Stimulated activated CD8-positive, alpha-beta memory T cell treated with anti-CD3 and anti-CD28 coated beads, Interleukin-2, amount 100 ng/mL, for 1 hour (primary cell): ENCODE measurements around the gene CTU2.

Experiments used
- DNase-seq, 2 donors: peaks; one replicate each; pipeline ENCODE4 v3.0.0-alpha.2; 2020; ENCODE audit warnings: low read depth in 2 of 2

CTU2 gene

DNA sequence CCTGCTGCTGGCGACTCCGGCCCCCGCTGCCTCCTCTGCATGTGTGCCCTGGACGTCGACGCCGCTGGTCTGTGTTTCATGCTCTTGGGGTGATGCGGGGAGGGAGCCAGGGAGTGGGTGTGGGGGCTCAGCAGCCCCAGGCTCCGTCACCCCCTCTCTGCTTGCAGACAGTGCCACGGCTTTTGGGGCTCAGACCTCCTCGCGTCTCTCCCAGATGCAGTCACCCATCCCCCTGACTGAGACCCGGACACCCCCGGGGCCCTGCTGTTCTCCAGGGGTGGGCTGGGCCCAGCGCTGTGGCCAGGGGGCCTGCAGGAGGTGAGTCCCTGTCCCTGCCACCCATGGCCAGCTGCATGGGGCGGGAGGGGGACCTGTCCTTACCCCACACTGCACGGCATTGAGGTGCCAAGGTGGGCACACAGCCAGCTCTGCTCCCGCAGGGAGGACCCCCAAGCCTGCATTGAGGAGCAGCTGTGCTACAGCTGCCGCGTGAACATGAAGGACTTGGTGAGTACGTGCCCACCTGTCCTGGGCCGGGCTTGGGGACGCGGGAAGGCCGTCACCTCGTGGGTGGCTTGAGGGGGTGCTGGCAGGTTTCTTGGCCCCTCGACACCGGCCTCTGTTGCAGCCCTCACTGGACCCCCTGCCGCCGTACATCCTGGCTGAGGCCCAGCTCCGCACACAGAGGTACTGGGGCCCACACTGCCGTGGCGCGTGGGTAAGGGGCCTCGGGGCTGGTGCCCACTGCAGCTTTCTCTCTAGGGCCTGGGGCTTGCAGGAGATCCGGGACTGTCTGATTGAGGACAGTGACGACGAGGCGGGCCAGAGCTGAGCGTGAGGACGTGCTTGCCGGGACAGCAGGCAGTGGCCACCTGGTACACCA, 8.4 kb downstream of the CTU2 start:
- no peak for DNase-seq

DNA sequence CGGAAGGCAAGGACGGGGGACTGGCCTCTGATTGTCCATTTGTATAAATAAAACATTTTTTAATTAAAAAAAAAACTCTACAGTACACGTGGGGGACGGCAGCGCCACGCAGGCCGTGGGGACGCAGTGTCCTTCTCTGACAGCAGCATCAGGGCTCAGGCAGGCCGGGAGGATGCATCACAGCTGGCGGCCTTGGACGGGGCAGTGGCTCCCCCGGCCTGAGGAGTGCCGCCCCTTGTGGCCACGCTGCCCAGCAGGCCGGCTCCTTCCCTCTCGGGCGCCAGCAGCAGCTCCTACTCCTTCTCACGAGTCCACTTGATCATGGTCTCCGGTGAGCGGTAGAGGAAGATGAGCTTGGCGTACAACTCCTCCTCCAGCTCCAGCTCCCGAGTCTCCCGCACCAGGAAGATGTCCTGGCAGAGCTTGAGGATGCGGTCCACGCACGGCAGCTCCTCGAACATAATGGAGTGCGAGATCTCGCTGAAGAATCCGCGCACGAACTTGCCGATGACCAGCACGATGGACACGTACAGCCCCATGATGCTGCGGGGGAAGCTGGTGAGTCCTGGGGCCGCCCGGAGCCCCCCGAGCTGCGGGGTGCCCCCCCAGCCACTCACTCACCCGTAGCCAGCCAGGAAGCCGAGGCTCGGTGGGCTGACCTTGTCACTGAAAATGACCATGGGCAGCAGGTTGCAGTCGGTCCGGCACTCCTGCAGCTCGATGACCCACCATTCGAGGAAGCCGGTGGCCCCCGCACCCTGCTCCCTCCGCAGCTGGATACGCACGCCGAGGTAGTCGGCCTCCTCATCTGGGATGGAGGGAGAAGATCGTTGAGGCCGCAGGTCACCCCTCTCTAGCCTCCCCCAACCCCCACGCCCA, 9.2 kb downstream of the CTU2 start:
- no peak for DNase-seq

DNA sequence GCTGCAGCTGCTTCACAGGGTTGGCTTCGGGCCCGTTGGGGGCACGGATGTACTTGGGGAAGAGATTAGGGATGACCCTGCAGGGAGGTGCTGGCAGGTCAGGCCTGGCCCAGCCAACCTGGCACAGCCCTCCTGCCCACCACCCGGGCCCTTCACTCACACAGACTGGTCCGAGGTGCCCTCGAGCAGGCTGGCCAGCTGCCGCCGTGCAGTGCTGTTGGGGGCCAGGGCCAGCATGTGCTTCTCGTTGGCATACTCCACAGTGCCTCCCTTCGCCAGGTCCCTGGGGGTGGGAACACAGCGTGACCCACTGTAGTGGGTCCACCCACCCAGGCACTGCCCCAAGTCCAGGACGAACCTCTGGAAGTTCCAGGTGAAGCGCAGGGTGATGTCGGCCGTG, 9.9 kb downstream of the CTU2 start:
- no peak for DNase-seq

DNA sequence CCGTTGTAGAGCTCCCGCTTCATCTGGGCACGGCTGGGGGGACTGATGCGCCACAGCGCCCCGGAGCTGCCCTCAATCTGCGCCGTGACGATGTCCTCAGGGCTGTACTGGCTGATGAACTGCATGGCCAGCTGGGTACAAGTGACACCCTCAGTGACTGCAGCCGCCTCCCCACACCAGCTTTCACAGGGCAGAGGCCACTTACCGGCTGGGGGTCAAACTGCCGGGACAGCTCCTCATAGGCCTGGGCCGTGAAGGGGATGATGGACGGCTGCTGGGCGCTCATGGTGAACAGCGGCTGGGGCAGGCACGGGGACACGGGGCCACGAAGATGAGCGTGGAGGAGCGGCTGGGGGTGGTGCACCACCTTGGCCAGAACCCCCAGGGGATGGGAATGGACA, 10.3 kb downstream of the CTU2 start:
- DNase-seq = no peak

DNA sequence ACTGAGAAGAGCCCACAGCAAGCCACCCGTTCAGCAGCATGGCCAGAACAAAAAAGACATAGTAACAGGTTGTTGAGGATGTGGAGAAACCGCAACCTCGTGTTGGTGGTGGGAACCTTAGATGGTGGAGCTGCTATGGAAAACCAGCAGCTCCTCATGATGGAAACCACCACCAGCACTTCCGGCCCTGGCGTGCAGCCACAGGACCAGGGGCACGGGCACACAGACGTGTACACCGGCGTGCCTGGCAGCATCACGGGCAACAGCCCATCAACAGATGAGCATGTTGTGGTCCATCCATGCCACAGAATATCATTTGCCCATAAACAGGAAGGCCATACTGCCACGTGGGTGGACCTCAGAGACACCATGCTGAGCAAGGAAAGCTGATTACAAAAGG, 11.9 kb downstream of the CTU2 start:
- no peak for DNase-seq

DNA sequence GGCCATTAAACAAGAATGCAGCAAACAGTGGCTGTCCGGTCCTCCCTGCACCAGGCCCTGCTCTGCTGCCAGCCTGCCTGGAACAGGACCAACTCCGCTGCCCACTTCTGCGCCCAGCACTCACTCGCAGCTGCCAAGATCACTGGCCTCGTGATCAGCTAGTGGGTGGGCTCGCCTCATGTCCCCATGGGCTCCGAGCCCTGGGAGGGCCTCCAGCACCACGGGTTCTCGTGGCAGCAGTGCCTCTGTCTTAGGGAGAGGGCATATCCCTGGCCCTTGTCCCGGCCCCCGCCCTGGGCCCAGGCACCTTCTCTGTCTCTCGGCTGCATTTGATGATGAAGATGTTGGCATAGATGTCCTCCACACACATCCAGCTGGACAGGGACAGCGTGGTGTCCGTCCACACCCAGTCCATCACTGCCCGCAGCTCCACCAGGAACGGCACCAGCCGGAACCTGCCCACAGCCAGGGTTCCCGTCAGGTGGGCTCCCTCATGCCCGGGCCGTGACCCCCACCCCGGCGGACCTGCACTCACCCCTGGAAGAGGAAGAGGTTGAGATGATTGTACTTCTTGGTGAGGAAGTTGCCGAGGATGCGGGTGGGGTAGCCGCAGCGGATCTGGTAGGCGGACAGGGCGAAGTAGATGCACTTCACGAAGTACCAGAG, 13.1 kb downstream of the CTU2 start:
- no peak for DNase-seq

DNA sequence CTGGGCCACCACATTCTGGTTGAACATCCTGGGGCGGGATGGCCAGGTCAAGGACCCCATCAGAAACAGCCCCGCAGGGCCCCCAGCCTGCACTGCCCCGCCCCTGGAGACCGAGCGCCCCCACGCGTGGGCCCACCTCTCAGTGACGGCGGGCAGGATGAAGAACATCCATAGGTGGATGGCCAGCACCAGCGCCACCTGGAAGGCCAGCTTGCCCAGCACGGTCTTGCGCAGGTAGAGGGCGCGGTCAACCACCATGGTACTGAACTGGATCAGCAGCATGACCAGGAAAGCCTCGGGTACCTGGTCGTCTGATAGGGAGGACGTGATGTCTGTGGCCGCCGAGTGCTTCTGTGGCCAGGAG, 13.6 kb downstream of the CTU2 start:
- no peak for DNase-seq

DNA sequence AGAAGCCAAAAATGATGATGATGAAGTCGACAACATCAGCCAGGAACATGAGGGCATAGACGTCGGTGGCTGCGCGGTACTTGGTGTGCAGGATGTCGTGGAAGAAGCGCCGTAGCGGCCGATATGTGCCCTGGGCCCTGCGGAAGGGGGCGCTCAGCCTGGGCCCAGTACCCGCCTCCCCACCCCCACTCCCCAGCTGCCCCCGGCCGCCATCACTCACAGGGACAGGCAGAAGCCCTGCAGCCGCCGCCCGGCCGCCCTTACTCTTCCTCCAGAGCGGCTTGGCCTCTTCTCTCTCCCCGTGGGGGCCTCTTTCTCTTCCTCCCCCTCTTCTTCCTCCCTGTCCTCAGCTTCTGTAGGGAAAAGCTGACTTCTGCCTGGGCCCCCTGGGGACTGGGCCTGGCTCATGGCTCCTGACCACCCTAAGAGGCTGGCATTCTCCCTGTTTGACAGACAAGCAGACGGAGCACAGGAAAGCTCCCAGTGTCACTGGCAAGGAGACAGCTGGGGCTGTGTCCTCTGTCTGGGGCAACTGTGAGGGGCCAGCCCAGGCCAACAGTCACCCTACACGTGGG, 14.2 kb downstream of the CTU2 start:
- DNase-seq = no peak

DNA sequence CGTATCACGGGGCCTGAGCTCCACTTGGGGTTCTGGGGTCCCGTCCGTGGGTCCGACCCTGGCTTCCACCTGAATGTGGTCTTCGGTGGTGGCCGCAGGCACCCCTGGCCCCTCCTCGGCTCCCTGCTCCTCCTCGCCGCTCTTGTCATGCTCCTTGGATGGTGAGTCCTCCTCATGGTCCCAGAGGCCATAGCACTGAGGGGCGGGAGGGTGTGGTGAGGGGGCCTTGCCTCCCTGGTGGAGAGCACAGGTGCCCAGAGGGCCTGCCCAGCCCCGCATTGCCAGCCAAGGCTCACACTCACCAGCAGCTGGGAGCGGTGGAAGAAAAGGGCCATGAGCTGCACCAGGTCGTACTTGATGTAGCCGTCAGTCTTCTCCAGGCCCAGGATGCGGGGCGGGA, 14.9 kb downstream of the CTU2 start:
- DNase-seq = no peak

DNA sequence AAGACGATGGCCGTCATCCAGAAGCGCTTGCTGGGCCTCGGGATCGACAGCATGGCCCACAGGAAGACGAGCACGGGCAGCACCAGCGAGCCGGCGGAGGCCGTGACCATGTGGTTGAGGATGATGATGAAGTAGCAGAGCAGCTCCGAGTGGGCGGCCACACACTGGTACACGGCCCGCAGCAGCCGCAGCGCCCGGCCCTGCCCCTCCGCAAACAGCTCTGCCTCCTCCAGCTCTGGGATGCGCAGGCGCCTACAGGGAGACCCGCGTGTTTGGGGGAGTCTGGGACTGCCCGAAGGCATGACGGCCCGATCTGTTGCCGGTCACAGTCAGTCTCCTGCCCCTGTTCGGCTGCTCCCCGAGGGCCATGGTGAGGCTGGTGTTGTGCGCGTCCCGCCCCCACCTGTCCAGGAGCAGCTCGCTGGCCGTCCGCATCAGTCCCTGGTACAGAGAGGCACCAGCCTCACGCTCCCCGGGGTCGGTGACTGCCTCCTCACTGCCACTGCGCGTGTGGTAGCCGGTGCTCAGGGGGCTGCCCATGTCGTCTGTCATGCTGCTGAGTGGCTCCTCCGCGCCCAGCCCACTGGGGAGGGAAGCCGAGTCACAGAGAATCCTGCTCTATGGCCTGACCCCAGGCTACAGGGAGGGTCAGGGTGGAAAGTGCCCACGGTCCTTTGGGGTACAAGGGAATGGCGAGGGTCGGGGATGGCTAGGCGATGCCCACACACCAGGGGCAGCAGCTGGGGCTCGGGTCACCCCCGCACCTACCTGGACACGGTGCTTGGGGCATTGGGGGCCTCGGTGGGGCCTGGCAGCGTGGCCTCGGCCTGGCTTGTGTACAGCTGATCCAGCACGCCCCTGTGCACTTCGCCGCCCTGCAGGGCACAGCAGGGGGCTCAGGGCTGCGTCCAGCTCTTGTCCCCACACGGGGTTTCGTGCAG, 15.8 kb downstream of the CTU2 start:
- no peak for DNase-seq

DNA sequence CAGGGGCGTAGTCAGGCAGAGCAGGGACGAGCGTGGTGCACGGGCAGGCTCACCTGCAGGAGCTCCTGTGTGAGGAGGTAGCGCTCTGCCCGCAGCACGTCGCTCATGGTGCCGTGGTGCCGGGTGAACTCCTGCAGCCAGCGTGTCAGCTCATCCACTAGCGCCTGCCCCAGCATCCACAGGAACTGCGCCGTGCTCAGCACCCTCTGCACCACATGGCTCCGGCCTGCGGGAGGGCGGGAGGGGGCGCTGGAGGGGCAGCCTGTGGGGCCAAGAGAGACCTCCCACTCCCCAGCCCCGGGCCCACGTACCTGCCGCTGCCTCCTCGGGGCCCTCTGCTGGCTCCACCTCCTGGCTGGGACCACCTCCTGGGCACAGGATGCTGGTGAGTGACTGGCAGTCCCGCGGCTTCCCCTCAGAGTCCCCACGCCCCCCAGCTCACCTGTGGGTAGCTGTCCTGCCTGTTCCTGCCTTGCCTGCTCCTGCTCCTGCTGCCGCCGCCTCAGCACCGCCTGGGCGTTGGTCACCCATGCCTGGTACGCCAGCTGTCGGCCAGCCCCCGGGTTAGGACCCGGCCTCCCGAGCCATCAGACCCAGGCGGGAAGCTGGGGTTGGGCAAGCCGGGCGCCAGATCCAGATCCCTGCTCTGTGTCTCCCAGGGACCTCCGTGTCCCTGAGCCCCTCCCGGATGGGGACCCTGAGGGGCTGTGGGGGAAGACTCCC, 16.6 kb downstream of the CTU2 start:
- no peak for DNase-seq

DNA sequence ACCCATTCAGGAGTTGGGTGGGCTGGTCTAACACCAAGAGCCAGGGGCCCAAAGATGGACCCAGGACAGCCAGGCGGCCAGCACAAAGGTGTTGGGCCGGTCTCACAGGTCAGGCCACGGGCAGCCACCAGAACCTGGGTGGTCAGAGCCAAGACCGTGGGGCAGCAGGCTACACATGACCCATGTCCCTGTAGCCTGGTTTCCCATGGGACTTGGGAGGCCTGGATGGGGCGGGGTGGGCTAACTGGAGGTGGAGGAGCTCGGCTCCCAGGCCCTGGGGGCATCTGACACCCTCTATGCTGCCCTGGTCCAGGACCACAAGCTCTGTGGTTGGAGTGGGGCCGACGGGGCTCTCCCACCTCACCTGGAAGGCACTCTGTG, 17.2 kb downstream of the CTU2 start:
- no peak for DNase-seq

DNA sequence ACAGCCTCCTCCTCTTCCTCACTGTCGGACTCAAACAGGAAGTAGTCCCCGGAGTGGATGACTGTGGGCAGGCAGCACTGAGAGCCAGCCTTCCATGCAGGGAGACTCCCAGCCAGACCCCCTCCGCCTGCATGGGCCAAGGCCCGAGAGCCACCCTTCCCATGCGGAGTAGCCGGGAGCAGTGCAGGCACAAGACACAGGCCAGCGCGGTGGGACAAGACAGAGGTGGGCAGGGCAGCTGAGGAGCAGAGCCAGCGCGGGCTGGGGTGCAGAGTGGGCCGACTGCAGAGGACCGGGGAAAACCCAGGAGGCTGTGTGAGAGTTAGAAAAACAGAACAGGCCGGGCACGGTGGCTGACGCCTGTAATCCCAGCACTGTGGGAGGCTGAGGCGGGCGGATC, 17.6 kb downstream of the CTU2 start:
- DNase-seq = no peak

DNA sequence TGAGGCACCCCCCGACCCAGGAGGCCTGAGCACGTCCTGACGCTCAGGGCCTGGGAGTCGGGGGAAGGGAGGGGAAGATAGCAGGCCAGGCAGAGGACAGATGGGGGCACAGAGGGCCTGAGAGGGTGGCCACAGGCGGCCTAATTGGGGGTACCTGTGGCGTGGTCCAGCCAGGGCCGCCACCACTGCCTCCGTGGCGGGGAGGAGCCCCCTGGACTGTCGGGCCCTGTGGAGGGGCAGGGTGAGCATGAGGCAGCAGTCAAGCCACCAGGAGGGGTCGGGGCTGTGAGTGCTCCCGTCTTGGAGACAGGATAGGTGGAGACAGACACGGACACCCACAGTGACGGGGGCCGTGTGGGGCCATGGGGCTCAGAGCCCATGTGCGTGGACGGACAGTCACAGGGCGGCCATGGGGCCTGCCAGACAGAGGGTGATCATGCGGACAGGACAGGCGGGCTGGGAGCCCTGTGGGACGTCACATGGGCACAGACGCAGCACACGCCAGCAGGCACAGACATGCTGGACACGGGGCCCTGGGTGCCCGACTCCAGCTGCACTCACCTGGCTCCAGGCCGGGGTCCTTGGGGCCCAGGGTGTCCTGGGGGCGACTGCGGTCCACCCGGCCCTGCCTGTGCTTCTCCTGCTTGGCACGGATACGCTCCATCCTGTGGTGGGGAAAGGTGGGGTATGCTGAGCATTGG, 18.7 kb downstream of the CTU2 start:
- DNase-seq = no peak

DNA sequence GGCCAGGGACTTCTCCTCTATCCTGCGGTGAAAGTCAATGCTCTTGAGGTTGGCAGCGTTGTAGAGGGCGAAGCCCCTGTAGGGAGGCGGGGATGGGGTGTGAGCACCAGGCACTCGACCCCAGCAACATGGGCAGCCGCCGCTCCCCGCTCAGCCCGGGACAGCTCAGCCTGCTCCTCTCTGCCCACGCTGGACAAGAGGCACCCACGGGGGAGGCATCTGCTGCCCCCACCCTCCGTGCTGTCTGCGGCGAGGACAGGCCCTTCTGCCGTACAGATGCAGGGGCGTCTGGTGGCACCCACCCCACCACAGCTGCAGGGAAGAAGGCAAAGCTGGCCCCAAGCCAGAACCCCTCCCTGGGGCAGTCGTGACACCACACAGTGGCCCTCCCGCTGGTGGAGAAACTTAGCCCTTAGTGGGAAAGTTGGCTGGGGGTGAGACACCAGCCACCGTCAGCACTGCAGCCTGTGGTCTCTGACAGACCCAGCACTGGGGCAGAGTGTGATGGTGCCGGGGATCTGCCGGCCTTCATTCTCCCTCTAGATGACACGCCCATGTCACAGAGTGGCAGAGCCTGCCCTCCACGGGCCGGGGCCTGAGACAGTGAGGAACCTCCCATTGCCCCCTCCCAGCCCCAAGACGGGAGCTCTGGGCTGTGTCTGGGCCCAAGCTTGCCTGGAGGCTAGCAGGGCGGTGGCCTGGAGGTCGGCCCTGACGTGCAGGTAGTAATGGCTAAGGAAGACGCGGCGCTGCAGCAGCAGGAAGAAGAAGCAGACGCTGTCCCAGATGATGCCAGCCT, 19.5 kb downstream of the CTU2 start:
- DNase-seq = no peak

DNA sequence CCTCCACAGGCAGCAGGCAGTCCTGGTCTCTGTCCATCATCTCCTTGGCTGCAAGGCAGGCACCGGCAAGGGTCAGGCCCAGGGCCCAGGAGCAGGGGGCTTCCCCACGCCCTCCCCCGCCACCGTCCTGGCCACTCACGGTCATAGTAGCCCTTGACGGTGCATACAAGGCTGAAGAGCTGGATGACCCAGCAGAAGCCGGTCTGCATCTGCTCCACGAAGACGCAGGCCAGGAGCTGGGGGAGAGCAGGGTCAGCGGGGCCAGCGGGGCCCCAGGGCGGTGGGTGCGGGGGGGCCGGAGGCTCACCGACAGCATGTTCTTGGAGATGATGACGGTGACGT, 20.1 kb downstream of the CTU2 start:
- DNase-seq = no peak

DNA sequence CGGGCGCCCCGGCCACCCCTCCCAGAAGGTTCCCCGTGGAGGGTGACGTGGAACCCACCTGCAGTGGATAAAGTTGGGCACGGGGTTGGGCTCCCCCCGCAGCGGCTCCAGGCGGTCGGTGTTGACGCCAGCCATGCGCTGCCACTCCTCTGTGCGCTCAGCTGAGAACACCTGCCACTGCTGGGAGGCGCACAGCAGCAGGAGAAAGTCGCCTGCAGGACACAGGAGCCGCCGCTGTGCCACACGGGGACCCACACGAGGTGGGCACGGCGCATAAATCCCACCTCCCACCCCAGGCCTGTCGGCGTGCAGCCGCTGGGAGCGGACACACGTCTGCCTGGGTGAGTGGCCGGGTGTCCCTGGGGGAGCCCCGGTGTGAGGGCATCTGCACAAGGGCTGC, 20.7 kb downstream of the CTU2 start:
- no peak for DNase-seq

DNA sequence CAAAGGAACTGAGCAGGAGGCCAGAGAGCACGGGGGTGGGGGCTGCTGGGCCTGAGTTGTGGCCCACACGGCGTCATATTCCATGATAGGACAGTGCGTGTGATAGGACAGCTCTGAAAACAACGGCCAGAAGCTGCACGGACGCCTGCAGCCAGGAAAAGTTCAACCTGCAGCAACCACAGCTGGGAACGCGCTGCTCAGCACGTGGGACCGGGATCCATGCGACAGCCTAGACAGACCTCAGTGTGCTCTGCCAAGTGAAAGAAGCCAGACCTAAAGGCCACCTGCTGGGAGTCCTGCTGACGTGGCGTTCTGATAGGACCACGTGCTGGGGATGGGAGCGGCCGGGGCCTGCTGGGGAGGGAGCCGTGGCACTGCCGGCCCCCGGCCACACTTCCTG, 21.6 kb downstream of the CTU2 start:
- no peak for DNase-seq
